ENCODE data around the gene VEZT.

- no peak for TF ChIP-seq POLR2A (IDR thresholded peaks at IDR 0.05)
- TF ChIP-seq CTCF (IDR thresholded peaks at IDR 0.05), result no peak
These were observed 39.5 kb upstream of the VEZT start for GRCh38 chr12:95178136-95178535.

Measured in thyroid gland (tissue), 4 donors.